Gastrocnemius medialis (tissue), 4 donors: ENCODE results near the gene SLC6A19. TPM values are rescaled to one million over a fixed set of nuclear protein-coding genes. Genes with fewer than 3 reads are reported as not detected.
"Not testable (repeated sequence)": the region's sequence is repeated elsewhere in the genome, so short reads cannot be mapped to it uniquely, and the experiment has no call there.

Source experiments
- ATAC-seq, 2 donors: fragments of 150-250 bp; one replicate each; pipeline ENCODE4 v1.9.1; 2016
- DNase-seq, 2 donors: peaks; one replicate each; pipeline ENCODE4 v3.0.0-alpha.2; 2019
- H3K27ac ChIP-seq, 4 donors: fragments of 200-600 bp; sonication (generic); 1 replicate in 1 of 4; 2 replicates in 3 of 4; pipeline ENCODE4 v1.5.1; 2016 to 2018; ENCODE audit warnings: mild to moderate bottlenecking in 2 of 4, moderate library complexity in 1 of 4
- H3K27me3 ChIP-seq, 3 donors: fragments of 200-600 bp; sonication (generic) in 2 of 3; 1 replicate in 1 of 3; 2 replicates in 2 of 3; pipeline versions ENCODE4 v1.5.1 to v1.6.0; 2016 to 2019; ENCODE audit warnings: mild to moderate bottlenecking in 1 of 3, moderate library complexity in 1 of 3
- H3K36me3 ChIP-seq, 2 donors: fragments of 200-600 bp; sonication (generic) in 1 of 2; one replicate each; pipeline ENCODE4 v1.5.1; 2017 to 2018
- H3K4me1 ChIP-seq, 2 donors: fragments of 200-600 bp; sonication (generic) in 1 of 2; one replicate each; pipeline ENCODE4 v1.5.1; 2016 to 2017; ENCODE audit warnings: mild to moderate bottlenecking in 2 of 2
- H3K4me3 ChIP-seq, 4 donors: fragments of 200-600 bp; sonication (generic) in 3 of 4; 1 replicate in 1 of 4; 2 replicates in 3 of 4; pipeline ENCODE4 v1.5.1; 2016 to 2019; ENCODE audit warnings: mild to moderate bottlenecking in 2 of 4
- H3K9me3 ChIP-seq, 3 donors: fragments of 200-600 bp; sonication (generic) in 2 of 3; 1 replicate in 1 of 3; 2 replicates in 2 of 3; pipeline ENCODE4 v1.5.1; 2016 to 2019
- POLR2A ChIP-seq, 2 donors: fragments of 450-650 bp; IDR thresholded peaks; one replicate each; pipeline ENCODE4 v1.6.1; 2017; ENCODE audit warnings: antibody characterized with exemption in 2 of 2, mild to moderate bottlenecking in 2 of 2, moderate library complexity in 2 of 2
- in situ Hi-C, 4 donors: fragments of 200-750 bp; cut with MboI; loops; one replicate each; pipeline versions ENCODE4 v1.15.0 to v1.8.0; 2017; ENCODE audit warnings: low sequenced_read_pairs in 4 of 4
- intact Hi-C: fragments of 100-400 bp; cut with DNase I; formaldehyde crosslinking; loops from one replicate; pipeline ENCODE4 v1.15.1; 2023; ENCODE audit warnings: low total_unique reads
- total RNA-seq, 4 donors: library from RNA; depleted of rRNA; stranded (reverse); fragments of >200 nt; gene quantifications; one replicate each; pipeline versions ENCODE4 v1.1.0 to v1.2.3, GENCODE V29; 2016
- TF ChIP-seq, protein P1 (sequence below), 5 experiments: fragments of 450-650 bp in 3 of 5; fragments of 200-600 bp in 2 of 5; sonication (generic) in 2 of 5; IDR thresholded peaks in 4 of 5; conservative IDR thresholded peaks in 1 of 5; 1 replicate in 4 of 5; 2 replicates in 1 of 5; pipeline ENCODE4 v1.5.1; 2016 to 2019; ENCODE audit warnings: antibody characterized with exemption in 5 of 5, mild to moderate bottlenecking in 3 of 5, moderate library complexity in 3 of 5

SLC6A19 gene
- total RNA-seq, 4 donors from 2014 or later: 0.05 TPM; not detected in 3

DNA sequence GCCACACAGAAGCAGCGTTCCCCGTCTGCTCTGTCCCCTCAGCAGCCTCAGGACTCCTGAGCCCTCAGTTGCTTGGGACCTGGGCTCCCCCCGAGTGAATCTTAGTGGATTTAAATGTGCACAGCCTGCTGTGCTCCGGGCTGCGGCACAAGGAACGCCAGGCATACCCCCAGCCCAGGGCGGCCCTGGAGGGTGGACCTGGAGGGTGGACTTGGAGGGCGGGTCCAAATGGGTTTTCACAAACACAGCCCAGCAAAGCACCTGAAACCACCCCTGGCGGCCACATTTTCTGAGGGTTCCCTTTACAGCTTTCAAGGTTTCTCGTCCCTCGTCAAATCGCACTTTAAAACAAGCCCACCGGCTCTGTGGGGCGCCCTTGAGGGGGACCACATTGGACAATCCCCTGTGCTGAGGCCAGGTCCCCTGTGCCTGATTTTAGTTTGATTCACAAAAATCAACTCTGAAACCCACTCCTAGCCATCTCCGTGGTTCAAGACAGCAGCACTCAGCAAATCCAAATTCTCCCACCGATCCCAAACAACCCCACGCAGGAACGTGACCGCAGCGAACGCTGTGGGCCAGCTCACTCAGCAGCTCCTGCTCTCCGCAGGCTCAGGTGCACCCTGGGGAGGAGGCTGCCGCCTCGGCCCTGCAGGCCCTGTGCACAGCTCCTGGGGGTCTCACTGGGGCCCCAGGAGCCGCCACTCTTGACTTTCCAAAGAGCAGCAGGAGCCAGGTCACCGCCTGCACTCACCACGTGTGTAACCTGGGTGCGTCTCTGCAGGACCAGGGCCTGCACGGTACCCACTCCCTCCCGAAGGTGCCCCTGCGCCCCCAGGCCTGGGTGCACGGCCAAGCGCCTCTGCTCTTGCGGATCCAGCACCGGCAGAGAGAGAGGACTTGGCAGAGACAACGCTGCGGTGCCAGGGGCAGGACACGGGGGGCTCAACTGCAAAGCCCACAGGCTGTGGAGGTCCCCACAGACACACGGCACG lies 64.4 kb downstream of the SLC6A19 start:
- no peak for ATAC-seq
- H3K27me3 ChIP-seq: no peaks in the 10 kb centered on the region
- intact Hi-C loops: no loop called here

DNA sequence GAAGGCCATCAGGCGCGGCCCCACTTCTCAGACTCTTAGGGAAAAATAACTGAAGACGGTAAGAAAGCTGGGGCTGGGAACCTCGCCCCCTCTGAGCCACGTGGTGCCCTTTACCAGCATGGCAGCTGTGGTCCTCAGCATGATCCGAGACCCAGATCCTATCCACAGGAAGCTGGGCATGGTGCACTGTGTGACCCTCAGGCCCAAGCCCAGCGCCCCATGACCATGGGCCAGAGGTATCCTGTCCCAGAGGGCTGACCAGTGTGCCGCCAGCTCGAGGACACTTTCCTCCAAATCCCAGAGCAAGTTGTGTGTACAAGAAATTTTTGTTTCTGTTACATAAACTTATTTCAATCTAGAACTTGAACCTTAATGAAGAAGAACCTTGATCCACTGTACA lies 65.4 kb downstream of the SLC6A19 start:
- Histone ChIP-seq H3K4me3 (no peak overlapping the region), H3K27ac (no peak overlapping the region), H3K9me3 (no peaks in the 10 kb centered on the region), H3K36me3 (no peaks in the 10 kb centered on the region), H3K4me1 (no peaks in the 10 kb centered on the region), H3K27me3 (no peaks in the 10 kb centered on the region)
- in situ Hi-C loops (no loop called here), intact Hi-C loops (no loop called here)
- ATAC-seq: no peak
- DNase-seq: no peak
- TF ChIP-seq, protein P1, sequence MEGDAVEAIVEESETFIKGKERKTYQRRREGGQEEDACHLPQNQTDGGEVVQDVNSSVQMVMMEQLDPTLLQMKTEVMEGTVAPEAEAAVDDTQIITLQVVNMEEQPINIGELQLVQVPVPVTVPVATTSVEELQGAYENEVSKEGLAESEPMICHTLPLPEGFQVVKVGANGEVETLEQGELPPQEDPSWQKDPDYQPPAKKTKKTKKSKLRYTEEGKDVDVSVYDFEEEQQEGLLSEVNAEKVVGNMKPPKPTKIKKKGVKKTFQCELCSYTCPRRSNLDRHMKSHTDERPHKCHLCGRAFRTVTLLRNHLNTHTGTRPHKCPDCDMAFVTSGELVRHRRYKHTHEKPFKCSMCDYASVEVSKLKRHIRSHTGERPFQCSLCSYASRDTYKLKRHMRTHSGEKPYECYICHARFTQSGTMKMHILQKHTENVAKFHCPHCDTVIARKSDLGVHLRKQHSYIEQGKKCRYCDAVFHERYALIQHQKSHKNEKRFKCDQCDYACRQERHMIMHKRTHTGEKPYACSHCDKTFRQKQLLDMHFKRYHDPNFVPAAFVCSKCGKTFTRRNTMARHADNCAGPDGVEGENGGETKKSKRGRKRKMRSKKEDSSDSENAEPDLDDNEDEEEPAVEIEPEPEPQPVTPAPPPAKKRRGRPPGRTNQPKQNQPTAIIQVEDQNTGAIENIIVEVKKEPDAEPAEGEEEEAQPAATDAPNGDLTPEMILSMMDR (IDR thresholded peaks at IDR 0.05 in 4 of 5, conservative IDR thresholded peaks at IDR 0.05 in 1 of 5): no peak
- TF ChIP-seq POLR2A (IDR thresholded peaks at IDR 0.05): no peak

More for the DNA sequence above, 64.4 kb downstream of the SLC6A19 start:
- no peak for TF ChIP-seq POLR2A (IDR thresholded peaks at IDR 0.05)
- TF ChIP-seq, protein P1 (IDR thresholded peaks at IDR 0.05 in 4 of 5, conservative IDR thresholded peaks at IDR 0.05 in 1 of 5): no peak
- in situ Hi-C loops: no loop called here
- H3K4me3 ChIP-seq: no peak overlapping the region
- H3K4me1 ChIP-seq: no peaks in the 10 kb centered on the region
- H3K36me3 ChIP-seq: no peaks in the 10 kb centered on the region
- no peak overlapping the region for H3K27ac ChIP-seq
- no peaks in the 10 kb centered on the region for H3K9me3 ChIP-seq
- no peak for DNase-seq

DNA sequence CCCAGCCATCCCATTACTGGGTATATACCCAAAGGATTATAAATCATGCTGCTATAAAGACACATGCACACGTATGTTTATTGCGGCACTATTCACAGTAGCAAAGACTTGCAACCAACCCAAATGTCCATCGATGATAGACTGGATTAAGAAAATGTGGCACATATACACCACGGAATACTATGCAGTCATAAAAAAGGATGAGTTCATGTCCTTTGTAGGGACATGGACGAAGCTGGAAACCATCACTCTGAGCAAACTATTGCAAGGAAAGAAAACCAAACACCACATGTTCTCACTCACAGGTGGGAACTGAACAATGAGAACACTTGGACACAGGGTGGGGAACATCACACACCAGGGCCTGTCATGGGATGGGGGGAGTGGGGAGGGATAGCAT lies 66.1 kb downstream of the SLC6A19 start:
- H3K9me3 ChIP-seq, H3K27me3 ChIP-seq, H3K27ac ChIP-seq, ATAC-seq, H3K4me1 ChIP-seq, H3K4me3 ChIP-seq, in situ Hi-C loops, H3K36me3 ChIP-seq, DNase-seq, intact Hi-C loops: not testable (repeated sequence)

DNA sequence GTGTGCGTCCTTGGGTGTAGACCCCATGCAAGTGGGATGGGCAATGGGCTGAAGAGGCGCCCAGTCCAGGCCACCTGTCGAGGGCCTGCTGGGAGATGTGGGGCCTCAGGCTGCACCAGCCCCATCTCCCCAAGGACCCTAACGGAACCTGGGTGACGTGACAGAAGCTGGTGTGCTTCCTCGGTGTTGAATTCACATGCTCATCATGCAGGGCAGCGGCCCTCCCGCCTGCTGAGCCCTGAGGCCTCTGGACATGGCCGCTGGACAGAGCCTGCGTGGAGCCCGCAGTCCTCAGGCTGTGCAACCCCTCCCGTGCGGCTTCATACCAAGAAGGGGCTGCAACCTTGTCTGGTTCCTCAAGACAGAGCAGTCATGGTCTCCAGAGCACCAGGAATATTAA lies 66.7 kb downstream of the SLC6A19 start:
- no peaks in the 10 kb centered on the region for H3K4me1 ChIP-seq
- TF ChIP-seq, protein P1 (IDR thresholded peaks at IDR 0.05 in 4 of 5, conservative IDR thresholded peaks at IDR 0.05 in 1 of 5): no peak
- no peak for TF ChIP-seq POLR2A (IDR thresholded peaks at IDR 0.05)
- intact Hi-C loops (no loop called here), in situ Hi-C loops (no loop called here)
- DNase-seq: no peak
- no peaks in the 10 kb centered on the region for H3K36me3 ChIP-seq
- no peak for ATAC-seq
- H3K27me3 ChIP-seq: no peaks in the 10 kb centered on the region
- no peaks in the 10 kb centered on the region for H3K9me3 ChIP-seq
- no peak overlapping the region for H3K27ac ChIP-seq
- H3K4me3 ChIP-seq: no peak overlapping the region

DNA sequence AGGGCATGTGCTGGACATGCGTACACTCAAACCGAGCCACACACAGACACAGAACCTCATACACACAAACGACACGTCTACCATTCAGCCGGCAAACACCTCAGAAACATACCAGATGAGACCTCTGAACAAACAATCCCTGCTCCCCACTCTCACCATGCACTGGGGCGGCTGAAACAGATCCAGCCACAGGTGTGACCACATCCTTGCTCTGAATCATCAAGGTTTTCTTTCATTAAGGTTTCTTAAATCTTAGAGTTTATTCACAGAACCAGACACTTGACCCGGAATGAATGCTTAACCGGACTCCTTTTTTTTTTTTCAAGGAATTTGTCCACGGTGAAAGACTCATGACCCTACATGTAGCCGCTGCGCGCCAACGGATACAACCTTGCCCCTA lies 67.3 kb downstream of the SLC6A19 start:
- intact Hi-C loops: no loop called here
- no peak for ATAC-seq
- in situ Hi-C loops: no loop called here

More for the DNA sequence above, 67.3 kb downstream of the SLC6A19 start:
- H3K27ac ChIP-seq: no peak overlapping the region
- no peak for DNase-seq
- TF ChIP-seq POLR2A (IDR thresholded peaks at IDR 0.05): no peak
- TF ChIP-seq, protein P1 (IDR thresholded peaks at IDR 0.05 in 4 of 5, conservative IDR thresholded peaks at IDR 0.05 in 1 of 5): no peak
- no peaks in the 10 kb centered on the region for H3K9me3 ChIP-seq
- H3K27me3 ChIP-seq: no peaks in the 10 kb centered on the region
- H3K36me3 ChIP-seq: no peaks in the 10 kb centered on the region
- H3K4me1 ChIP-seq: no peaks in the 10 kb centered on the region
- H3K4me3 ChIP-seq: no peak overlapping the region
